Adrenal gland (tissue), 5 donors: ENCODE measurements around the gene ARMC2.

ENCODE experiments used
- POLR2A ChIP-seq, 2 donors: fragments of 450-650 bp; IDR thresholded peaks; one replicate each; pipeline ENCODE4 v1.6.1; 2017; ENCODE audit warnings: antibody characterized with exemption in 2 of 2, mild to moderate bottlenecking in 2 of 2, moderate library complexity in 1 of 2
- TF ChIP-seq, protein P1 (sequence below), 6 experiments: fragments of 450-650 bp in 4 of 6; fragments of 200-600 bp in 2 of 6; sonication (generic) in 1 of 6; IDR thresholded peaks; 1 replicate in 5 of 6; 2 replicates in 1 of 6; pipeline versions ENCODE4 v1.5.1 to v1.8.0; 2016 to 2021; ENCODE audit warnings: antibody characterized with exemption in 6 of 6, mild to moderate bottlenecking in 2 of 6, moderate library complexity in 1 of 6
- donor health status: DM: no; HTN: no; CAD: no.

DNA sequence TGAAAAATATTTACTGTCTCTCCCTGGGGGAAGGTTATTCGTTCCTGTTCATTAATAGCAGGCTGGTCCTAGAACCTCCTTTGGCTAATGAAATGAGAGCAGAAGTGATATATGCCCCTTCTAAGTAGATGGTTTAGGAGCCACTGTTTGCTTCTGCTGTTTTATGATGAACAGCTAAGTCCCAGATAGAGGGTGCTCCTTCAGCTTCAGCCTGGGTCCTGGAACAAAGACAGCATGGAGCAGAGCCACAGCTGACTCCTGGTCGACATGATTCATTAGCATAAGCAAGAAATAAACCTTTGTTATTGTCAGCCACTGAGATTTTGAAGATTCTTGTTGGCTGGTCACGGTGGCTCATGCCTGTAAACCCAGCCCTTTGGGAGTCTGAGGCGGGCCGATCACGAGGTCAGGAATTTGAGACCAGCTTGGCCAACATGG lies 47.8 kb upstream of the ARMC2 start:
- no peak for TF ChIP-seq POLR2A (IDR thresholded peaks at IDR 0.05)
- TF ChIP-seq, protein P1, sequence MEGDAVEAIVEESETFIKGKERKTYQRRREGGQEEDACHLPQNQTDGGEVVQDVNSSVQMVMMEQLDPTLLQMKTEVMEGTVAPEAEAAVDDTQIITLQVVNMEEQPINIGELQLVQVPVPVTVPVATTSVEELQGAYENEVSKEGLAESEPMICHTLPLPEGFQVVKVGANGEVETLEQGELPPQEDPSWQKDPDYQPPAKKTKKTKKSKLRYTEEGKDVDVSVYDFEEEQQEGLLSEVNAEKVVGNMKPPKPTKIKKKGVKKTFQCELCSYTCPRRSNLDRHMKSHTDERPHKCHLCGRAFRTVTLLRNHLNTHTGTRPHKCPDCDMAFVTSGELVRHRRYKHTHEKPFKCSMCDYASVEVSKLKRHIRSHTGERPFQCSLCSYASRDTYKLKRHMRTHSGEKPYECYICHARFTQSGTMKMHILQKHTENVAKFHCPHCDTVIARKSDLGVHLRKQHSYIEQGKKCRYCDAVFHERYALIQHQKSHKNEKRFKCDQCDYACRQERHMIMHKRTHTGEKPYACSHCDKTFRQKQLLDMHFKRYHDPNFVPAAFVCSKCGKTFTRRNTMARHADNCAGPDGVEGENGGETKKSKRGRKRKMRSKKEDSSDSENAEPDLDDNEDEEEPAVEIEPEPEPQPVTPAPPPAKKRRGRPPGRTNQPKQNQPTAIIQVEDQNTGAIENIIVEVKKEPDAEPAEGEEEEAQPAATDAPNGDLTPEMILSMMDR (IDR thresholded peaks at IDR 0.05): no peak
